Omental fat pad (tissue), 4 donors: ENCODE measurements around the gene MAGI1. TPM values are rescaled to one million over a fixed set of nuclear protein-coding genes. Genes with fewer than 3 reads are reported as not detected.
A peak's percentile ranks its signal among the peaks of the same experiment; 100 is the strongest.

Experiments
- ATAC-seq: fragments of 150-250 bp; one replicate; pipeline ENCODE4 v1.9.1; 2016; ENCODE audit warnings: mild to moderate bottlenecking, moderate library complexity; ENCODE audit not compliant: low FRiP score
- DNase-seq: peaks from one replicate; pipeline ENCODE4 v3.0.0-alpha.2; 2019; ENCODE audit warnings: low spot score
- CTCF ChIP-seq, 3 donors: fragments of 450-650 bp; IDR thresholded peaks; one replicate each; pipeline ENCODE4 v1.5.1; 2016 to 2017; ENCODE audit warnings: antibody characterized with exemption in 3 of 3, mild to moderate bottlenecking in 3 of 3, moderate library complexity in 2 of 3
- total RNA-seq, 4 donors: library from RNA; depleted of rRNA; stranded (reverse); fragments of >200 nt; gene quantifications; one replicate each; pipeline ENCODE4 v1.1.0, GENCODE V29; 2016

Gene MAGI1
- total RNA-seq, 4 donors from 2014 or later: 22.9 to 38.8 (median 34.3) TPM

GRCh38 chr3:65402597-65402996 lies 636.1 kb downstream of the MAGI1 start:
- DNase-seq: peak; percentile 25
- no peak for TF ChIP-seq CTCF (IDR thresholded peaks at IDR 0.05)
- peak; percentile 89 for ATAC-seq

- no peak for DNase-seq
- ATAC-seq: no peak
- no peak for TF ChIP-seq CTCF (IDR thresholded peaks at IDR 0.05)
Observed at GRCh38 chr3:65401359-65402305, 637.1 kb downstream of the MAGI1 start.

- ATAC-seq (no peak), DNase-seq (no peak)
- TF ChIP-seq CTCF (IDR thresholded peaks at IDR 0.05): no peak
Observed at GRCh38 chr3:65400899-65401298, 637.8 kb downstream of the MAGI1 start.

GRCh38 chr3:65398953-65399352 lies 639.8 kb downstream of the MAGI1 start:
- TF ChIP-seq CTCF (IDR thresholded peaks at IDR 0.05): no peak
- DNase-seq (no peak), ATAC-seq (no peak)

GRCh38 chr3:65396078-65396477 lies 642.6 kb downstream of the MAGI1 start:
- no peak for TF ChIP-seq CTCF (IDR thresholded peaks at IDR 0.05)
- ATAC-seq: no peak
- no peak for DNase-seq

GRCh38 chr3:65391068-65391467 lies 647.6 kb downstream of the MAGI1 start:
- no peak for TF ChIP-seq CTCF (IDR thresholded peaks at IDR 0.05)
- DNase-seq: no peak
- no peak for ATAC-seq

GRCh38 chr3:65385805-65386204 lies 652.9 kb downstream of the MAGI1 start:
- ATAC-seq: no peak
- no peak for TF ChIP-seq CTCF (IDR thresholded peaks at IDR 0.05)
- DNase-seq: no peak
